HCT116 (cell line): Measurements from ENCODE around the gene UQCRHL.

ENCODE experiments used
- CEBPB ChIP-seq: IDR thresholded peaks from 2 replicates; pipeline ENCODE4 v1.6.1; 2012; ENCODE audit warnings: low read depth
- CTCF ChIP-seq, 3 experiments: fragments of 200-600 bp in 1 of 3; sonication (generic) in 1 of 3; IDR thresholded peaks in 2 of 3; conservative IDR thresholded peaks in 1 of 3; 2 replicates each; pipeline ENCODE4 v1.5.1; 2012 to 2017; ENCODE audit warnings: low read depth in 2 of 3, low read length in 2 of 3, antibody characterized with exemption in 1 of 3, borderline replicate concordance in 1 of 3, control low read depth in 1 of 3, mild to moderate bottlenecking in 1 of 3, mixed read lengths in 1 of 3, mixed run types in 1 of 3, moderate library complexity in 1 of 3; ENCODE audit not compliant: insufficient read depth in 1 of 3
- EZH2 ChIP-seq: fragments of 200-600 bp; sonication (generic); IDR thresholded peaks from 2 replicates; pipeline ENCODE4 v1.6.1; 2017; ENCODE audit warnings: antibody characterized with exemption, mixed run types
- EZH2phosphoT487 ChIP-seq: fragments of 200-600 bp; IDR thresholded peaks from 2 replicates; pipeline ENCODE4 v1.6.1; 2018; ENCODE audit warnings: antibody characterized with exemption, borderline replicate concordance
- MAX ChIP-seq: IDR thresholded peaks from 2 replicates; pipeline ENCODE4 v1.6.1; 2012
- POLR2A ChIP-seq: IDR thresholded peaks from 2 replicates; pipeline ENCODE4 v1.7.0; 2011; ENCODE audit warnings: borderline replicate concordance; ENCODE audit not compliant: insufficient read depth, insufficient read length; ENCODE audit errors: extremely low read depth
- POLR2AphosphoS5 ChIP-seq: IDR thresholded peaks from 2 replicates; pipeline ENCODE4 v1.6.1; 2011; ENCODE audit warnings: mild to moderate bottlenecking, low read depth, low read length, moderate library complexity
- RAD21 ChIP-seq: IDR thresholded peaks from 2 replicates; pipeline ENCODE4 v1.6.1; 2012; ENCODE audit warnings: low read depth, mild to moderate bottlenecking
- YY1 ChIP-seq: IDR thresholded peaks from 2 replicates; pipeline ENCODE4 v1.6.1; 2011; ENCODE audit warnings: low read length, low read depth, moderate library complexity, mild to moderate bottlenecking; ENCODE audit not compliant: insufficient replicate concordance; ENCODE audit errors: extremely low read depth
- TF ChIP-seq, protein P1 (sequence below): IDR thresholded peaks from 2 replicates; pipeline ENCODE4 v1.6.1; 2011; ENCODE audit warnings: mild to moderate bottlenecking, low read length, moderate library complexity; ENCODE audit not compliant: insufficient replicate concordance; ENCODE audit errors: extremely low read depth

DNA sequence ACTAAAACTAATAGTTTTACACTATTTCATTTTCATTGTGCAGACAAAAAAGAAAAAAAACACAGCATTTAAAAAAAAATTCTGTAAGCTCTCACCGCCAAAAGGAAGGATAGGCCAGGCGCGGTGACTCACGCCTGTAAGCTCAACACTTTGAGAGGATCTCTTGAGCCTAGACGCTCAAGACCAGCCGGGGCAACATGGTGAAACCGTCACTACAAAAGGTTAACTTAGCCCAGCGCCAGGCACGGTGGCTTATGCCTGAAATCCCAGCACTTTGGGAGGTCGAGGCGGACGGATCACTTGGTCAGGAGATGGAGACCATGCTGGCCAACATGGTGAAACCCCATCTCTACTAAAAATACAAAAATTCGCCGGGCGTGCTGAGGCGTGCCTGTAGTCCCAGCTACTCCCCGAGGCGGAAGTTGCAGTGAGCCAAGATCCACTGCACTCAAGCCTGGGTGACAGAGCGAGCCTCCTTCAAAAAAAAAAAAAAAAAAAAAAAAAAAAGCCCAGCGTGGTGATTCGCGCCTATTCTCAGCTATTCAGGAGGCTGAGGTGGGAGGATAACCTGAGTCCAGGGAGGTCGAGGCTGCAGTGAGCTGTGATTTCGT lies 25.7 kb upstream of the UQCRHL start:
- TF ChIP-seq CTCF (IDR thresholded peaks at IDR 0.05 in 2 of 3, conservative IDR thresholded peaks at IDR 0.05 in 1 of 3; ENCODE audit: borderline replicate concordance in 1 of 3, insufficient read depth in 1 of 3, low read depth in 2 of 3, low read length in 2 of 3) (no peak), RAD21 (no peak), POLR2A (no peak), MAX (no peak), EZH2 (no peak), CEBPB (no peak), EZH2phosphoT487 (no peak), YY1 (peak; percentile 11), POLR2AphosphoS5 (peak; percentile 54)
- TF ChIP-seq, protein P1, sequence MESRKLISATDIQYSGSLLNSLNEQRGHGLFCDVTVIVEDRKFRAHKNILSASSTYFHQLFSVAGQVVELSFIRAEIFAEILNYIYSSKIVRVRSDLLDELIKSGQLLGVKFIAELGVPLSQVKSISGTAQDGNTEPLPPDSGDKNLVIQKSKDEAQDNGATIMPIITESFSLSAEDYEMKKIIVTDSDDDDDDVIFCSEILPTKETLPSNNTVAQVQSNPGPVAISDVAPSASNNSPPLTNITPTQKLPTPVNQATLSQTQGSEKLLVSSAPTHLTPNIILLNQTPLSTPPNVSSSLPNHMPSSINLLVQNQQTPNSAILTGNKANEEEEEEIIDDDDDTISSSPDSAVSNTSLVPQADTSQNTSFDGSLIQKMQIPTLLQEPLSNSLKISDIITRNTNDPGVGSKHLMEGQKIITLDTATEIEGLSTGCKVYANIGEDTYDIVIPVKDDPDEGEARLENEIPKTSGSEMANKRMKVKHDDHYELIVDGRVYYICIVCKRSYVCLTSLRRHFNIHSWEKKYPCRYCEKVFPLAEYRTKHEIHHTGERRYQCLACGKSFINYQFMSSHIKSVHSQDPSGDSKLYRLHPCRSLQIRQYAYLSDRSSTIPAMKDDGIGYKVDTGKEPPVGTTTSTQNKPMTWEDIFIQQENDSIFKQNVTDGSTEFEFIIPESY = no peak
